Measurements from ENCODE around the gene CFAP44.

CFAP44 gene

GRCh38 chr3:113454630-113455029 lies 13.3 kb upstream of the CFAP44 start:
- no peak overlapping the region for H3K4me3 ChIP-seq (replicated peaks; ENCODE audit: low read depth, low read length)
- no peak for DNase-seq (ENCODE audit: extremely low read depth, low read depth)
- TF ChIP-seq CTCF (IDR thresholded peaks at IDR 0.05; ENCODE audit: low read depth, low read length, missing control alignments) = no peak

GRCh38 chr3:113454057-113454456 lies 12.8 kb upstream of the CFAP44 start:
- no peak for TF ChIP-seq CTCF (IDR thresholded peaks at IDR 0.05; ENCODE audit: low read depth, low read length, missing control alignments)
- DNase-seq (ENCODE audit: extremely low read depth, low read depth) = no peak

GRCh38 chr3:113450911-113451310 lies 9.6 kb upstream of the CFAP44 start:
- DNase-seq (ENCODE audit: extremely low read depth, low read depth) = no peak
- TF ChIP-seq CTCF (IDR thresholded peaks at IDR 0.05; ENCODE audit: low read depth, low read length, missing control alignments) = no peak
- no peak overlapping the region for H3K4me3 ChIP-seq (replicated peaks; ENCODE audit: low read depth, low read length)

More at GRCh38 chr3:113454057-113454456, 12.8 kb upstream of the CFAP44 start:
- no peak overlapping the region for H3K4me3 ChIP-seq (replicated peaks; ENCODE audit: low read depth, low read length)

GRCh38 chr3:113439606-113440005 lies 1.7 kb downstream of the CFAP44 start:
- TF ChIP-seq CTCF (IDR thresholded peaks at IDR 0.05; ENCODE audit: low read depth, low read length, missing control alignments) = no peak
- no peak overlapping the region for H3K4me3 ChIP-seq (replicated peaks; ENCODE audit: low read depth, low read length)
- DNase-seq (ENCODE audit: extremely low read depth, low read depth) = no peak

- TF ChIP-seq CTCF (IDR thresholded peaks at IDR 0.05; ENCODE audit: low read depth, low read length, missing control alignments) = no peak
- DNase-seq (ENCODE audit: extremely low read depth, low read depth) = no peak
Measured at GRCh38 chr3:113438224-113438623, 3.1 kb downstream of the CFAP44 start.

GRCh38 chr3:113437411-113437810 lies 3.9 kb downstream of the CFAP44 start:
- TF ChIP-seq CTCF (IDR thresholded peaks at IDR 0.05; ENCODE audit: low read depth, low read length, missing control alignments) = no peak
- no peak for DNase-seq (ENCODE audit: extremely low read depth, low read depth)
- H3K4me3 ChIP-seq (replicated peaks; ENCODE audit: low read depth, low read length) = no peak overlapping the region

More at GRCh38 chr3:113438224-113438623, 3.1 kb downstream of the CFAP44 start:
- H3K4me3 ChIP-seq (replicated peaks; ENCODE audit: low read depth, low read length) = no peak overlapping the region

- no peak overlapping the region for H3K4me3 ChIP-seq (replicated peaks; ENCODE audit: low read depth, low read length)
- no peak for TF ChIP-seq CTCF (IDR thresholded peaks at IDR 0.05; ENCODE audit: low read depth, low read length, missing control alignments)
- peak; percentile 14 for DNase-seq (ENCODE audit: extremely low read depth, low read depth)
Measured at GRCh38 chr3:113436809-113437208, 4.5 kb downstream of the CFAP44 start.
